PC-9 (cell line): ENCODE results near the gene CEP55. TPM values are rescaled to one million over a fixed set of nuclear protein-coding genes. Genes with fewer than 3 reads are reported as not detected.

ENCODE experiments used
- BruUV-seq: library from RNA; stranded (reverse); fragments of 400-500 nt; replicated peaks from 2 replicates; lab custom pipeline; 2021; lab: Mats Ljungman, UMichigan
- CTCF ChIA-PET: fragments of 300-600 bp; sonication (Branson Sonifier 250); formaldehyde crosslinking; loops from one replicate; lab custom pipeline; 2022; ENCODE audit warnings: antibody characterized with exemption; lab: Charles Lee
- POLR2A ChIA-PET: fragments of 300-600 bp; sonication (Branson Sonifier 250); formaldehyde crosslinking; loops from one replicate; lab custom pipeline; 2022; ENCODE audit warnings: antibody characterized with exemption; ENCODE audit not compliant: unreplicated experiment; lab: Charles Lee
- DNase-seq, 2 experiments: peaks; one replicate each; pipeline versions ENCODE4 v3.0.0 to v3.0.0-alpha.2; 2015 to 2022; ENCODE audit warnings: mixed read lengths in 1 of 2
- H2AFZ ChIP-seq: fragments of 200-600 bp; sonication (generic); 2 replicates; pipeline ENCODE4 v1.8.1; 2017; ENCODE audit warnings: antibody characterized with exemption
- H3F3A ChIP-seq: fragments of 200-600 bp; sonication (generic); 2 replicates; pipeline ENCODE4 v1.8.1; 2017; ENCODE audit warnings: antibody characterized with exemption, mild to moderate bottlenecking, low read depth; ENCODE audit not compliant: insufficient read depth
- H3K27ac ChIP-seq: fragments of 200-600 bp; sonication (generic); 2 replicates; pipeline ENCODE4 v1.6.1; 2016; ENCODE audit warnings: mixed run types
- H3K27me3 ChIP-seq: fragments of 200-600 bp; sonication (generic); 2 replicates; pipeline ENCODE4 v1.6.1; 2016; ENCODE audit warnings: low read depth, mixed run types; ENCODE audit not compliant: insufficient read depth
- H3K36me3 ChIP-seq: fragments of 200-600 bp; sonication (generic); 2 replicates; pipeline ENCODE4 v1.6.1; 2016; ENCODE audit warnings: low read depth, mixed run types
- H3K4me1 ChIP-seq: fragments of 200-600 bp; sonication (generic); replicated peaks from 2 replicates; pipeline ENCODE4 v1.6.1; 2016; ENCODE audit warnings: mixed run types; ENCODE audit not compliant: insufficient read depth
- H3K4me2 ChIP-seq: fragments of 200-600 bp; sonication (generic); 2 replicates; pipeline ENCODE4 v1.6.1; 2017; ENCODE audit warnings: mixed run types
- H3K4me3 ChIP-seq: fragments of 200-600 bp; sonication (generic); 2 replicates; pipeline ENCODE4 v1.6.1; 2016; ENCODE audit warnings: mixed run types
- H3K79me2 ChIP-seq: fragments of 200-600 bp; sonication (generic); 2 replicates; pipeline ENCODE4 v1.6.1; 2017; ENCODE audit warnings: low read depth, mixed run types
- H3K9me2 ChIP-seq: fragments of 200-600 bp; sonication (generic); 2 replicates; pipeline ENCODE4 v1.8.1; 2017; ENCODE audit warnings: mild to moderate bottlenecking; ENCODE audit not compliant: insufficient read depth
- H3K9me3 ChIP-seq: fragments of 200-600 bp; sonication (generic); 2 replicates; pipeline ENCODE4 v1.8.1; 2016; ENCODE audit warnings: low read depth; ENCODE audit not compliant: insufficient read depth
- H4K20me1 ChIP-seq: fragments of 200-600 bp; sonication (generic); 2 replicates; pipeline ENCODE4 v1.8.1; 2017; ENCODE audit not compliant: insufficient read depth
- EZH2 ChIP-seq: fragments of 200-600 bp; sonication (generic); IDR thresholded peaks from 2 replicates; pipeline ENCODE4 v1.8.0; 2017; ENCODE audit warnings: antibody characterized with exemption, low read depth
- intact Hi-C: fragments of 100-400 bp; cut with micrococcal nuclease; formaldehyde crosslinking; loops from one replicate; pipeline ENCODE4 v1.10.0; 2022; ENCODE audit not compliant: unreplicated experiment
- total RNA-seq: library from RNA; stranded (reverse); gene quantifications from 2 replicates; pipeline ENCODE4 v1.2.3, GENCODE V29; 2021
- TF ChIP-seq, protein P1 (sequence below): fragments of 200-600 bp; sonication (generic); conservative IDR thresholded peaks from 2 replicates; pipeline ENCODE4 v1.6.1; 2017; ENCODE audit warnings: mixed run types, antibody characterized with exemption, mild to moderate bottlenecking, moderate library complexity

Gene CEP55
- total RNA-seq, 1 experiment from 2014 or later: 38.9 TPM

DNA sequence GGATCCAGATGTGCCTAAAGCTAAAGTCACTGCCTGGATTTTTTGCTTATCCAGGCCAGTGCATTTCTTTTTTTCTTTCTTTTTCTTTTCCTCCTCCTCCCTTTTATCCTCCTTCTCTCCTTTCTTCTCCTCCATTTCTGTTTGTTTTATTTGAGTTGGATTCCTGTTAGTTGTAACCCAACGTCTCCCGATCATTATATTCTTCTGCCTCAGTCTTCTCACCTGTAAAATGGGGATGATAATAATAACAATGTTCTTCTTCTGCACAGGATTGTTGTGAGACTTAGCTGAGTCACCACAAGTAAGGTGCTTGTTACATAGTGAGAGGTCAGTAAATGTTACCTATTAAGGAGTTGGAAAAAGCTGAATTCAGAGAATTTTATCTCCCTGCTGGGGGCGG is 56.4 kb downstream of the CEP55 start:
- no peak overlapping the region for H3K4me3 ChIP-seq
- no peaks in the 10 kb centered on the region for H3K9me2 ChIP-seq
- ChIA-PET POLR2A (no interaction called here), CTCF (no interaction called here)
- intact Hi-C loops: no loop called here
- BruUV-seq: no TSS peak
- H2AFZ ChIP-seq: no peak overlapping the region
- H3K27ac ChIP-seq: no peak overlapping the region
- TF ChIP-seq EZH2: no peak
- TF ChIP-seq, protein P1, sequence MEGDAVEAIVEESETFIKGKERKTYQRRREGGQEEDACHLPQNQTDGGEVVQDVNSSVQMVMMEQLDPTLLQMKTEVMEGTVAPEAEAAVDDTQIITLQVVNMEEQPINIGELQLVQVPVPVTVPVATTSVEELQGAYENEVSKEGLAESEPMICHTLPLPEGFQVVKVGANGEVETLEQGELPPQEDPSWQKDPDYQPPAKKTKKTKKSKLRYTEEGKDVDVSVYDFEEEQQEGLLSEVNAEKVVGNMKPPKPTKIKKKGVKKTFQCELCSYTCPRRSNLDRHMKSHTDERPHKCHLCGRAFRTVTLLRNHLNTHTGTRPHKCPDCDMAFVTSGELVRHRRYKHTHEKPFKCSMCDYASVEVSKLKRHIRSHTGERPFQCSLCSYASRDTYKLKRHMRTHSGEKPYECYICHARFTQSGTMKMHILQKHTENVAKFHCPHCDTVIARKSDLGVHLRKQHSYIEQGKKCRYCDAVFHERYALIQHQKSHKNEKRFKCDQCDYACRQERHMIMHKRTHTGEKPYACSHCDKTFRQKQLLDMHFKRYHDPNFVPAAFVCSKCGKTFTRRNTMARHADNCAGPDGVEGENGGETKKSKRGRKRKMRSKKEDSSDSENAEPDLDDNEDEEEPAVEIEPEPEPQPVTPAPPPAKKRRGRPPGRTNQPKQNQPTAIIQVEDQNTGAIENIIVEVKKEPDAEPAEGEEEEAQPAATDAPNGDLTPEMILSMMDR: no peak
- H3K36me3 ChIP-seq: no peaks in the 10 kb centered on the region
- H3K79me2 ChIP-seq: no peaks in the 10 kb centered on the region
- peaks cover 20% of the 10 kb centered on the region; the same call in 1 of the 2 replicates for H3F3A ChIP-seq
- no peaks in the 10 kb centered on the region for H3K27me3 ChIP-seq
- H3K4me1 ChIP-seq: peaks cover 20% of the 10 kb centered on the region
- no peak for DNase-seq
- no peak overlapping the region for H3K4me2 ChIP-seq
- H4K20me1 ChIP-seq: no peaks in the 10 kb centered on the region
- no peaks in the 10 kb centered on the region for H3K9me3 ChIP-seq

DNA sequence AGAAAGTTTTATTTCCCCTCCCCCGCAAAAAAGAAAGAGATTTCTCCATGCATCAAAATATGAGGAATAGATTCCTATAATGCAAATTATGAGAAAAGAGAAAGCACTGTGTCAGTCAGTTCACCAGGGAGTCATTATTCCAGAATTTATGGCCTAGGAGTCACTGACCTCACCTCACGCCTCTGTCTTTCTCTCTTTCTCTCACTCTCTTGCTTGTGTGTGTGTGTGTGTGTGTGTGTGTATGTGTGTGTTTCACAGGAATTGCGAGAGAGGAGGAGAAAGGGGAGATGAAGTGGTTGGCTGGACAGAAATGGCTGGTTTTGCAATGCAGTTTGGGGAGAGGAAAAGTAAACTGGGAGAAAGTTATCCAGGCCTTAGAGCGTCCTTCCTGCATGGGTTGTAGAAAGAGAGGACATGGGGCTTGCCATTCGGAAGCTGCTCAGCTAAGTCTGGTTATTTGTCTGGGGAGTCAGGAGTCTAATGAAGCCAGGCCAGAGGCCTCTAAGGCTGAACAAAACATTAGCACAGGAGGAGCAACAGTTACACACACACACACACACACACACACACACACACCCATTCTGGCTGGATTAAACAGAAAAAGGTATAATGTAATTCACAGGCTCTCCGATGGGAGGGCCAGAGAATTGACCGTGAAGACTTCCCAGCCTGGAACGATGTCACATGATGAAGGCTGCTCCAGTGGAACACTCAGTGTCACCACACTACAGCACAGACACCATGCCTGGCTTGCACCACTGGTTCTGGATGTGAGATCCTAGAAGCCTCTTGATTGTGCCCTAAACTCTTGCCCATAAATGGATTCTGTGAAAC is 57.3 kb downstream of the CEP55 start:
- H4K20me1 ChIP-seq: no peaks in the 10 kb centered on the region
- H3K9me3 ChIP-seq: no peaks in the 10 kb centered on the region
- intact Hi-C loops: no loop called here
- no peak overlapping the region for H3K4me2 ChIP-seq
- no peak overlapping the region for H3K4me3 ChIP-seq
- peaks cover 12% of the 10 kb centered on the region; the same call in 1 of the 2 replicates for H3K4me1 ChIP-seq
- no peaks in the 10 kb centered on the region for H3K36me3 ChIP-seq
- POLR2A ChIA-PET: interaction anchor here (0.8 kb wide), 1 partner anchor 127 kb away, joined by 3 read pairs; no protein-coding TSS in a partner anchor
- CTCF ChIA-PET: interaction anchor here (0.6 to 1.3 kb wide), 2 partner anchors 58 to 193 kb away, joined by 4 to 9 read pairs; no protein-coding TSS in a partner anchor
- H3K79me2 ChIP-seq: no peaks in the 10 kb centered on the region
- H3K27ac ChIP-seq: no peak overlapping the region
- BruUV-seq: no TSS peak
- H3K9me2 ChIP-seq: no peaks in the 10 kb centered on the region
- H3K27me3 ChIP-seq: no peaks in the 10 kb centered on the region
- no peak for DNase-seq
- TF ChIP-seq, protein P1: no peak
- TF ChIP-seq EZH2: no peak
- H2AFZ ChIP-seq: no peak overlapping the region
- peaks cover 11% of the 10 kb centered on the region; the same call in 1 of the 2 replicates for H3F3A ChIP-seq

DNA sequence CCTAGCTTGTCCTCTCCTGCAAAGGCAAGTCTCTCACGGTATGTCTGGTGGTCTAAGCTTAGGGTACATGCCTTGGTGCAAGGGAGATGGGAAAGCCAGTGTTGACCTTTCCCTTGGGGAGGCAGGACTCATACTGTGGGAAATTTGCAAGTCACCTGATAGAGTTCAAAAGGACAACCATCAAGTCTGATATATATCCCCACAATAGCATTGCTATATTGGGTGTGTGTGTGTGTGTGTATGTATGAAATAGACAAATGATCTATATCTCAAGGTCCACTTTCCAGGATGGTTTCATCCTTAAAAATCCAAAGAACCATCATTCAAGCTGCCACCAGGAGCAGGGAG is 57.9 kb downstream of the CEP55 start:
- Histone ChIP-seq H3F3A (peaks cover 5% of the 10 kb centered on the region; the same call in 1 of the 2 replicates), H3K9me2 (no peaks in the 10 kb centered on the region), H2AFZ (no peak overlapping the region), H3K79me2 (no peaks in the 10 kb centered on the region), H3K27ac (no peak overlapping the region), H3K4me2 (no peak overlapping the region), H3K4me3 (no peak overlapping the region), H3K9me3 (no peaks in the 10 kb centered on the region), H3K4me1 (peaks cover 7% of the 10 kb centered on the region; the same call in 1 of the 2 replicates), H3K27me3 (no peaks in the 10 kb centered on the region), H3K36me3 (no peaks in the 10 kb centered on the region), H4K20me1 (no peaks in the 10 kb centered on the region)
- intact Hi-C loops: no loop called here
- POLR2A ChIA-PET: interaction anchor here (0.8 kb wide), 1 partner anchor 126 kb away, joined by 3 read pairs; no protein-coding TSS in a partner anchor
- CTCF ChIA-PET: interaction anchor here (0.6 to 1.8 kb wide), 4 partner anchors 58 to 261 kb away, joined by 3 to 11 read pairs (median 6); no protein-coding TSS in a partner anchor
- no TSS peak for BruUV-seq
- no peak for DNase-seq
- TF ChIP-seq EZH2: no peak
- TF ChIP-seq, protein P1: no peak
